ENCODE results near the gene TPPP.

Gene TPPP

GRCh38 chr5:624951-625230 lies 68.3 kb downstream of the TPPP start:
- H3K4me3 ChIP-seq (ENCODE audit: low read length) = no peak overlapping the region
- TF ChIP-seq CTCF (IDR thresholded peaks at IDR 0.05; ENCODE audit: insufficient read depth, low read depth, low read length, missing control alignments) = no peak
- no peak for DNase-seq (ENCODE audit: low read depth)

- no peak for TF ChIP-seq CTCF (IDR thresholded peaks at IDR 0.05; ENCODE audit: insufficient read depth, low read depth, low read length, missing control alignments)
- DNase-seq (ENCODE audit: low read depth) = no peak
- H3K4me3 ChIP-seq (ENCODE audit: low read length) = no peak overlapping the region
Observed at GRCh38 chr5:624118-624950, 68.8 kb downstream of the TPPP start.

- no peak for DNase-seq (ENCODE audit: low read depth)
- H3K4me3 ChIP-seq (ENCODE audit: low read length) = no peak overlapping the region
- no peak for TF ChIP-seq CTCF (IDR thresholded peaks at IDR 0.05; ENCODE audit: insufficient read depth, low read depth, low read length, missing control alignments)
Observed at GRCh38 chr5:623531-623930, 69.6 kb downstream of the TPPP start.

GRCh38 chr5:622946-623522 lies 70.1 kb downstream of the TPPP start:
- no peak for DNase-seq (ENCODE audit: low read depth)
- no peak overlapping the region for H3K4me3 ChIP-seq (ENCODE audit: low read length)
- TF ChIP-seq CTCF (IDR thresholded peaks at IDR 0.05; ENCODE audit: insufficient read depth, low read depth, low read length, missing control alignments) = no peak

GRCh38 chr5:622359-622758 lies 70.8 kb downstream of the TPPP start:
- no peak overlapping the region for H3K4me3 ChIP-seq (ENCODE audit: low read length)
- no peak for TF ChIP-seq CTCF (IDR thresholded peaks at IDR 0.05; ENCODE audit: insufficient read depth, low read depth, low read length, missing control alignments)
- DNase-seq (ENCODE audit: low read depth) = no peak

- no peak for TF ChIP-seq CTCF (IDR thresholded peaks at IDR 0.05; ENCODE audit: insufficient read depth, low read depth, low read length, missing control alignments)
- no peak for DNase-seq (ENCODE audit: low read depth)
- H3K4me3 ChIP-seq (ENCODE audit: low read length) = no peak overlapping the region
Observed at GRCh38 chr5:621341-621761, 71.8 kb downstream of the TPPP start.

All from epithelial cell of esophagus (primary cell).